ENCODE data around the gene PSMB9. TPM values are rescaled to one million over a fixed set of nuclear protein-coding genes. Genes with fewer than 3 reads are reported as not detected.
A peak's percentile ranks its signal among the peaks of the same experiment; 100 is the strongest.
"Not testable (repeated sequence)": the region's sequence is repeated elsewhere in the genome, so short reads cannot be mapped to it uniquely, and the experiment has no call there.

Gene PSMB9
- total RNA-seq, 4 donors from 2014 or later = 12.6 to 35.8 (median 19.1) TPM

GRCh38 chr6:32867554-32868256, 13.7 kb downstream of the PSMB9 start:
- H3K4me3 ChIP-seq = no peak overlapping the region
- WGBS = 62% methylated on average over 8 of the region's 8 CpGs
- no peaks in the 10 kb centered on the region for H3K9me3 ChIP-seq
- H3K4me1 ChIP-seq = no peaks in the 10 kb centered on the region
- peaks cover 8% of the 10 kb centered on the region for H3K27me3 ChIP-seq
- no peak overlapping the region for H3K27ac ChIP-seq
- TF ChIP-seq CTCF (IDR thresholded peaks at IDR 0.05) (no peak), POLR2A (IDR thresholded peaks at IDR 0.05) (no peak), EP300 (IDR thresholded peaks at IDR 0.05) (no peak), POLR2AphosphoS5 (IDR thresholded peaks at IDR 0.05) (no peak)
- no peaks in the 10 kb centered on the region for H3K36me3 ChIP-seq
- DNase-seq (ENCODE audit: low spot score in 2 of 2) = no peak

- Histone ChIP-seq H3K27me3 (peaks cover 8% of the 10 kb centered on the region), H3K36me3 (no peaks in the 10 kb centered on the region), H3K4me3 (no peak overlapping the region), H3K9me3 (no peaks in the 10 kb centered on the region), H3K4me1 (no peaks in the 10 kb centered on the region), H3K27ac (no peak overlapping the region)
- 19% methylated on average over 5 of the region's 5 CpGs for WGBS
- TF ChIP-seq POLR2AphosphoS5 (IDR thresholded peaks at IDR 0.05) = no peak
- peak; percentile 80 to 98 for TF ChIP-seq CTCF (IDR thresholded peaks at IDR 0.05)
- peak; percentile 88 to 89 for DNase-seq (ENCODE audit: low spot score in 2 of 2)
Observed at GRCh38 chr6:32868257-32868788, 14.3 kb downstream of the PSMB9 start.

GRCh38 chr6:32873947-32874346, 20.0 kb downstream of the PSMB9 start:
- not testable (repeated sequence) for H3K36me3 ChIP-seq; DNase-seq (ENCODE audit: low spot score in 2 of 2); H3K4me1 ChIP-seq; H3K4me3 ChIP-seq; H3K27ac ChIP-seq; H3K9me3 ChIP-seq
- 57% methylated on average over 1 of the region's 1 CpG for WGBS
- H3K27me3 ChIP-seq = peaks cover 20% of the 10 kb centered on the region

GRCh38 chr6:32876603-32877002, 22.6 kb downstream of the PSMB9 start:
- Histone ChIP-seq H3K36me3 (no peaks in the 10 kb centered on the region), H3K27me3 (peaks cover 24% of the 10 kb centered on the region), H3K9me3 (no peaks in the 10 kb centered on the region), H3K4me3 (no peak overlapping the region), H3K27ac (no peak overlapping the region), H3K4me1 (no peaks in the 10 kb centered on the region)
- WGBS = 85% methylated on average over 2 of the region's 2 CpGs
- no peak for DNase-seq (ENCODE audit: low spot score in 2 of 2)
- no peak for TF ChIP-seq POLR2AphosphoS5 (IDR thresholded peaks at IDR 0.05)

GRCh38 chr6:32879691-32880090, 25.7 kb downstream of the PSMB9 start:
- no peak for TF ChIP-seq POLR2AphosphoS5 (IDR thresholded peaks at IDR 0.05)
- TF ChIP-seq POLR2A (IDR thresholded peaks at IDR 0.05) = no peak
- no peak for TF ChIP-seq EP300 (IDR thresholded peaks at IDR 0.05)
- no peak for TF ChIP-seq CTCF (IDR thresholded peaks at IDR 0.05)
- H3K27ac ChIP-seq = no peak overlapping the region
- no peaks in the 10 kb centered on the region for H3K36me3 ChIP-seq
- no peaks in the 10 kb centered on the region for H3K4me1 ChIP-seq
- H3K27me3 ChIP-seq = peaks cover 16% of the 10 kb centered on the region
- H3K9me3 ChIP-seq = no peaks in the 10 kb centered on the region
- DNase-seq (ENCODE audit: low spot score in 2 of 2) = no peak
- H3K4me3 ChIP-seq = no peak overlapping the region
- 60% methylated on average over 35 of the region's 35 CpGs for WGBS

- not testable (repeated sequence) for H3K36me3 ChIP-seq; H3K4me3 ChIP-seq; H3K9me3 ChIP-seq; H3K4me1 ChIP-seq; DNase-seq (ENCODE audit: low spot score in 2 of 2); H3K27ac ChIP-seq
- H3K27me3 ChIP-seq = peaks cover 12% of the 10 kb centered on the region
- WGBS = 94% methylated on average over 3 of the region's 3 CpGs
Observed at GRCh38 chr6:32880962-32881361, 27.0 kb downstream of the PSMB9 start.

- Histone ChIP-seq H3K4me3 (no peak overlapping the region), H3K4me1 (no peaks in the 10 kb centered on the region), H3K27ac (no peak overlapping the region), H3K36me3 (no peaks in the 10 kb centered on the region), H3K9me3 (no peaks in the 10 kb centered on the region), H3K27me3 (peaks cover 12% of the 10 kb centered on the region)
- TF ChIP-seq POLR2A (IDR thresholded peaks at IDR 0.05) (no peak), EP300 (IDR thresholded peaks at IDR 0.05) (no peak), CTCF (IDR thresholded peaks at IDR 0.05) (no peak)
- no peak for DNase-seq (ENCODE audit: low spot score in 2 of 2)
- WGBS = 58% methylated on average over 1 of the region's 1 CpG
Observed at GRCh38 chr6:32882879-32883250, 28.9 kb downstream of the PSMB9 start.
